ENCODE measurements around the gene AMBRA1. TPM values are rescaled to one million over a fixed set of nuclear protein-coding genes. Genes with fewer than 3 reads are reported as not detected.

AMBRA1 gene
- total RNA-seq, 1 donor from 2014 or later: 29.4 TPM

GRCh38 chr11:46377290-46377689, 216.5 kb downstream of the AMBRA1 start:
- H3K4me1 Mint-ChIP-seq (ENCODE audit: low read depth, unreplicated experiment): no peaks in the 10 kb centered on the region
- peak overlapping the region; percentile 12 for H3K27ac Mint-ChIP-seq (ENCODE audit: unreplicated experiment)
- no peaks in the 10 kb centered on the region for H3K27me3 Mint-ChIP-seq (ENCODE audit: low read depth, unreplicated experiment)
- DNase-seq (ENCODE audit: low read depth) (no peak), FAIRE-seq (no peak)
- H3K9me3 Mint-ChIP-seq (ENCODE audit: unreplicated experiment): no peaks in the 10 kb centered on the region
- peaks cover 5% of the 10 kb centered on the region for H3K4me1 ChIP-seq (ENCODE audit: insufficient read depth, low read length)
- TF ChIP-seq EZH2 (IDR thresholded peaks at IDR 0.05; ENCODE audit: insufficient read depth, low read length) (no peak), CTCF (IDR thresholded peaks at IDR 0.05; ENCODE audit: insufficient read depth, low read depth, low read length) (no peak)
- no peak overlapping the region for H3K27ac ChIP-seq (ENCODE audit: low read depth, low read length)
- H3K4me3 ChIP-seq (ENCODE audit: insufficient read depth, low read depth, low read length): no peak overlapping the region
- no peak overlapping the region for H3K9ac ChIP-seq (ENCODE audit: low read length)
- H3K79me2 ChIP-seq (ENCODE audit: insufficient read depth, low read length): peaks cover 5% of the 10 kb centered on the region
- H3K36me3 ChIP-seq (ENCODE audit: insufficient read depth, low read length): no peaks in the 10 kb centered on the region
- H2AFZ ChIP-seq (ENCODE audit: low read depth, low read length): no peak overlapping the region
- no peaks in the 10 kb centered on the region for H3K27me3 ChIP-seq (ENCODE audit: insufficient read depth, low read length)
- H4K20me1 ChIP-seq (ENCODE audit: insufficient read depth, low read length): no peaks in the 10 kb centered on the region
- H3K9me3 ChIP-seq (ENCODE audit: insufficient read depth, low read depth, low read length): no peaks in the 10 kb centered on the region
- H3K4me3 Mint-ChIP-seq (ENCODE audit: unreplicated experiment): no peak overlapping the region
- no peak overlapping the region for H3K4me2 ChIP-seq (ENCODE audit: low read length)
- H3K36me3 Mint-ChIP-seq (ENCODE audit: low read depth, unreplicated experiment): peaks cover 14% of the 10 kb centered on the region

- Histone ChIP-seq H3K36me3 (ENCODE audit: insufficient read depth, low read length) (no peaks in the 10 kb centered on the region), H4K20me1 (ENCODE audit: insufficient read depth, low read length) (no peaks in the 10 kb centered on the region), H3K4me1 (ENCODE audit: insufficient read depth, low read length) (no peaks in the 10 kb centered on the region), H2AFZ (ENCODE audit: low read depth, low read length) (no peak overlapping the region), H3K9me3 (ENCODE audit: insufficient read depth, low read depth, low read length) (no peaks in the 10 kb centered on the region), H3K27ac (ENCODE audit: low read depth, low read length) (no peak overlapping the region), H3K9ac (ENCODE audit: low read length) (no peak overlapping the region), H3K4me2 (ENCODE audit: low read length) (no peak overlapping the region), H3K4me3 (ENCODE audit: insufficient read depth, low read depth, low read length) (no peak overlapping the region), H3K79me2 (ENCODE audit: insufficient read depth, low read length) (no peaks in the 10 kb centered on the region), H3K27me3 (ENCODE audit: insufficient read depth, low read length) (no peaks in the 10 kb centered on the region)
- H3K4me3 Mint-ChIP-seq (ENCODE audit: unreplicated experiment): no peak overlapping the region
- H3K4me1 Mint-ChIP-seq (ENCODE audit: low read depth, unreplicated experiment): no peaks in the 10 kb centered on the region
- H3K36me3 Mint-ChIP-seq (ENCODE audit: low read depth, unreplicated experiment): peaks cover 15% of the 10 kb centered on the region
- DNase-seq (ENCODE audit: low read depth) (no peak), FAIRE-seq (no peak)
- TF ChIP-seq CTCF (IDR thresholded peaks at IDR 0.05; ENCODE audit: insufficient read depth, low read depth, low read length) (no peak), EZH2 (IDR thresholded peaks at IDR 0.05; ENCODE audit: insufficient read depth, low read length) (no peak)
- no peaks in the 10 kb centered on the region for H3K27me3 Mint-ChIP-seq (ENCODE audit: low read depth, unreplicated experiment)
- no peaks in the 10 kb centered on the region for H3K9me3 Mint-ChIP-seq (ENCODE audit: unreplicated experiment)
- no peak overlapping the region for H3K27ac Mint-ChIP-seq (ENCODE audit: unreplicated experiment)
Observed at GRCh38 chr11:46376258-46377050, 217.4 kb downstream of the AMBRA1 start.
